Body of pancreas (tissue), 4 donors: ENCODE measurements around the gene GOLPH3.
"Not testable (repeated sequence)": the region's sequence is repeated elsewhere in the genome, so short reads cannot be mapped to it uniquely, and the experiment has no call there.

Experiments
- CTCF ChIP-seq, 7 experiments: fragments of 450-650 bp in 4 of 7; fragments of 200-600 bp in 3 of 7; sonication (generic) in 3 of 7; IDR thresholded peaks; one replicate each; pipeline ENCODE4 v1.5.1; 2016 to 2019; ENCODE audit warnings: antibody characterized with exemption in 7 of 7
- POLR2A ChIP-seq, 3 donors: fragments of 450-650 bp; IDR thresholded peaks; one replicate each; pipeline ENCODE4 v1.6.1; 2016; ENCODE audit warnings: antibody characterized with exemption in 3 of 3, mild to moderate bottlenecking in 2 of 3

DNA sequence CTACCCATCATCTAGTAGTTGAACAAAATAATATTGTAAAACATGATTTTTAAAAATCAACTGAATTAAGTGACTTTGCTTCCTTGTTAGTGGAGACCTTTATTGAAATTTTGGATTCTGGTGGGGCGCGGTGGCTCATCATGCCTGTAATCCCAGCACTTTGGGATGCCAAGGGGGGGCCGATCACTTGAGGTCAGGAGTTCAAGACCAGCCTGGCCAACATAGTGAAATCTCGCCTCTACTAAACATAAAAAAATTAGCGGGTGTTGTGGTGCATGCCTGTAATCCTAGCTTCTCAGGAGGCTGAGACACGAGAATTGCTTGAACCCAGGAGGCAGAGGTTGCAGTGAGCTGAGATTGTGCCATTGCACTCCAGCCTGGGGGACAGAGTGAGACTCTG is 95.3 kb downstream of the GOLPH3 start:
- not testable (repeated sequence) for TF ChIP-seq CTCF, POLR2A (IDR thresholded peaks at IDR 0.05)
